ENCODE data around the gene DTYMK. TPM values are rescaled to one million over a fixed set of nuclear protein-coding genes. Genes with fewer than 3 reads are reported as not detected.

DTYMK gene
- total RNA-seq, 4 donors from 2014 or later: 14.2 to 23.9 (median 19.2) TPM

- DNase-seq: peak; percentile 78 to 91 (median 91)
- TF ChIP-seq, protein P1, sequence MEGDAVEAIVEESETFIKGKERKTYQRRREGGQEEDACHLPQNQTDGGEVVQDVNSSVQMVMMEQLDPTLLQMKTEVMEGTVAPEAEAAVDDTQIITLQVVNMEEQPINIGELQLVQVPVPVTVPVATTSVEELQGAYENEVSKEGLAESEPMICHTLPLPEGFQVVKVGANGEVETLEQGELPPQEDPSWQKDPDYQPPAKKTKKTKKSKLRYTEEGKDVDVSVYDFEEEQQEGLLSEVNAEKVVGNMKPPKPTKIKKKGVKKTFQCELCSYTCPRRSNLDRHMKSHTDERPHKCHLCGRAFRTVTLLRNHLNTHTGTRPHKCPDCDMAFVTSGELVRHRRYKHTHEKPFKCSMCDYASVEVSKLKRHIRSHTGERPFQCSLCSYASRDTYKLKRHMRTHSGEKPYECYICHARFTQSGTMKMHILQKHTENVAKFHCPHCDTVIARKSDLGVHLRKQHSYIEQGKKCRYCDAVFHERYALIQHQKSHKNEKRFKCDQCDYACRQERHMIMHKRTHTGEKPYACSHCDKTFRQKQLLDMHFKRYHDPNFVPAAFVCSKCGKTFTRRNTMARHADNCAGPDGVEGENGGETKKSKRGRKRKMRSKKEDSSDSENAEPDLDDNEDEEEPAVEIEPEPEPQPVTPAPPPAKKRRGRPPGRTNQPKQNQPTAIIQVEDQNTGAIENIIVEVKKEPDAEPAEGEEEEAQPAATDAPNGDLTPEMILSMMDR (IDR thresholded peaks at IDR 0.05): peak in 1 of 6 experiments; percentile 25
- peak; percentile 48 to 61 for TF ChIP-seq POLR2A (IDR thresholded peaks at IDR 0.05)
- H3K9me3 ChIP-seq: no peaks in the 10 kb centered on the region
- no peaks in the 10 kb centered on the region for H3K27me3 ChIP-seq
- peak within 1 kb of the TSS; percentile 85 to 99 (median 98) for H3K4me3 ChIP-seq
- H3K36me3 ChIP-seq: peaks cover 0 to 26% (median 0%) of the 10 kb centered on the region in 3 donors
- peak within 1 kb of the TSS; percentile 97 to 99 (median 98) for H3K27ac ChIP-seq
- H3K4me1 ChIP-seq: peaks cover 0 to 42% (median 6%) of the 10 kb centered on the region in 4 donors
Measured at GRCh38 chr2:241637018-241637794, 49.4 kb downstream of the DTYMK start, which contains the start of the genes ATG4B and THAP4. Gene ATG4B (plus strand): TSS chr2:241637693. CDS start chr2:241637715, 22 bp downstream. Gene THAP4 (minus strand): TSS chr2:241637158. CDS start chr2:241637017, 141 bp downstream.

DNA sequence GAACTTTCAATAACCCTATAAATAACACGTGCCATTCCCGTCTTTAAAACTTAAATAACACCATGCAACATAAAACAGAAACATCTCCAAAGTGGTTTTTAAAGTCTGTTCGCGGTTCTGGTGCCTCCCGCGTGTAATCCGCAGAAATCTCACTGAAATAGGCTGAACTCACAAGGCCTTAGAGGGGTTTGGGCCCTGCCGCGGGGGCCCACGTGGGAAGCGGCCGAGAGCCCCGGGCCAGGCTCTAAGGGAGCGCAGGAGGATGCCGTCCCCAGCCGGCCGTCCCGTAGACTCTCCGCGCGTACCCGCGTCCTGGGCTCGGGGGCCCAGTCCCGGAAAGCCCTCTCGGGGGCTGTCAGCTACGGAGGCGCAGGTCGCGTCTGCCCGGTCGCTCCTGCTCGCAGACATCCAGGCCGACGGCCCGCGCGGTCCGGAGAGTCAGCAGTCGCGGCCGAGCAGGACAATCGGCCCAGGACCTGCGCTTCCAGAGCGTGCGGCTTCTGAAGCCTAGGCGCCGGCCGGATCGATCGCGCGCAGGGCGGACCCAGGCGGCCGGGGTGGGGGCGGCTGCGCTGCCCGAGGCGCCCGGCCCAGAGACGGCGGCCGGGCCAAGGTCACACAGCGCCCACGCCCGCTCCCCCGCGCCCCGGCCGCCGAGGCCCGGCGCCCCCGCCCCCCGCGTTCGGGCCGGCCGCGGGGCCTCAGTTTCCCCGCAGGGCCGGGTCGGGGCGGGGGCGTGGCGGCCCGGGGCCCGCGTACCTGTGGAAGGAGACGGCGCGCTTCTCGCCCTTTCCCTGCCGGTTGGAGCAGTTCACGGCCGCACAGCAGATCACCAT is 50.2 kb downstream of the DTYMK start:
- no peaks in the 10 kb centered on the region for H3K9me3 ChIP-seq
- H3K36me3 ChIP-seq: peaks cover 0 to 34% (median 0%) of the 10 kb centered on the region in 3 donors
- peak overlapping the region; percentile 85 to 99 (median 98) for H3K4me3 ChIP-seq
- peak; percentile 26 to 68 (median 59) for DNase-seq
- peaks cover 0 to 35% (median 6%) of the 10 kb centered on the region in 4 donors for H3K4me1 ChIP-seq
- H3K27me3 ChIP-seq: no peaks in the 10 kb centered on the region
- no peak for TF ChIP-seq POLR2A (IDR thresholded peaks at IDR 0.05)
- TF ChIP-seq, protein P1 (IDR thresholded peaks at IDR 0.05): no peak
- H3K27ac ChIP-seq: peak overlapping the region; percentile 97 to 99 (median 98)

DNA sequence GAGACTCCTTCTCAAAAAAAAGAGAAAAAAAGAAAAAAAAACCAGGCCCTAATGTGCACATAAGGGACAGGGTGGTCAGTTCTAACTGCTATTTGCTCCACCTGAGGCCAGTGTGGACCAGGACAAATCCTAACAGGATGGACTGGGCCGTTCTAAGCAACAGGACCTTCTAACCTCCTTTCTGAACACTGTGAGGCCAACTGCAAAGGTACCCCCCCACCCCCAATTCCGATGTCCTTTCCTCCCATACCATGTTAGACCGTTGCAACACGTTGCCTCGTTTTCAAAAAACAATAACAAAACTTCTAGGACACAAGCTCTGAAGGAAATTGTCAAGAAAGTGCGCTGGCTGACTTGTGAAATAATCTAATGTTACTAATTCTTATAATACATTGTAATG is 50.9 kb downstream of the DTYMK start:
- TF ChIP-seq, protein P1 (IDR thresholded peaks at IDR 0.05): no peak
- no peak for TF ChIP-seq POLR2A (IDR thresholded peaks at IDR 0.05)
- no peaks in the 10 kb centered on the region for H3K9me3 ChIP-seq
- H3K36me3 ChIP-seq: peaks cover 0 to 40% (median 0%) of the 10 kb centered on the region in 3 donors
- H3K4me3 ChIP-seq: peak overlapping the region; percentile 85 to 99 (median 98)
- H3K27me3 ChIP-seq: no peaks in the 10 kb centered on the region
- H3K27ac ChIP-seq: peak overlapping the region in 3 of 4 donors; percentile 97 to 99 (median 98)
- peaks cover 0 to 28% (median 6%) of the 10 kb centered on the region in 4 donors for H3K4me1 ChIP-seq
- no peak for DNase-seq

- Histone ChIP-seq H3K36me3 (peaks cover 0 to 38% (median 0%) of the 10 kb centered on the region in 3 donors), H3K27me3 (no peaks in the 10 kb centered on the region), H3K27ac (no peak overlapping the region), H3K4me1 (peaks cover 0 to 15% (median 3%) of the 10 kb centered on the region in 4 donors), H3K9me3 (no peaks in the 10 kb centered on the region), H3K4me3 (no peak overlapping the region)
- no peak for DNase-seq
- TF ChIP-seq, protein P1 (IDR thresholded peaks at IDR 0.05): no peak
- TF ChIP-seq POLR2A (IDR thresholded peaks at IDR 0.05): no peak
Measured at GRCh38 chr2:241633561-241633960, 53.1 kb downstream of the DTYMK start.
